GM20000 (cell line): ENCODE data around the gene PHYHIPL.

Experiments used
- DNase-seq: peaks from one replicate; pipeline ENCODE4 v3.0.0; 2012; ENCODE audit warnings: low spot score
- TF ChIP-seq, protein P1 (sequence below): IDR thresholded peaks from 2 replicates; pipeline ENCODE4 v1.5.1; 2012; ENCODE audit warnings: mild to moderate bottlenecking, control low read depth; ENCODE audit errors: extremely low read depth, missing control alignments

PHYHIPL gene

GRCh38 chr10:59279991-59280505 lies 103.6 kb downstream of the PHYHIPL start:
- DNase-seq = no peak
- TF ChIP-seq, protein P1, sequence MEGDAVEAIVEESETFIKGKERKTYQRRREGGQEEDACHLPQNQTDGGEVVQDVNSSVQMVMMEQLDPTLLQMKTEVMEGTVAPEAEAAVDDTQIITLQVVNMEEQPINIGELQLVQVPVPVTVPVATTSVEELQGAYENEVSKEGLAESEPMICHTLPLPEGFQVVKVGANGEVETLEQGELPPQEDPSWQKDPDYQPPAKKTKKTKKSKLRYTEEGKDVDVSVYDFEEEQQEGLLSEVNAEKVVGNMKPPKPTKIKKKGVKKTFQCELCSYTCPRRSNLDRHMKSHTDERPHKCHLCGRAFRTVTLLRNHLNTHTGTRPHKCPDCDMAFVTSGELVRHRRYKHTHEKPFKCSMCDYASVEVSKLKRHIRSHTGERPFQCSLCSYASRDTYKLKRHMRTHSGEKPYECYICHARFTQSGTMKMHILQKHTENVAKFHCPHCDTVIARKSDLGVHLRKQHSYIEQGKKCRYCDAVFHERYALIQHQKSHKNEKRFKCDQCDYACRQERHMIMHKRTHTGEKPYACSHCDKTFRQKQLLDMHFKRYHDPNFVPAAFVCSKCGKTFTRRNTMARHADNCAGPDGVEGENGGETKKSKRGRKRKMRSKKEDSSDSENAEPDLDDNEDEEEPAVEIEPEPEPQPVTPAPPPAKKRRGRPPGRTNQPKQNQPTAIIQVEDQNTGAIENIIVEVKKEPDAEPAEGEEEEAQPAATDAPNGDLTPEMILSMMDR = no peak

- no peak for DNase-seq
- TF ChIP-seq, protein P1 = no peak
These were observed 105.4 kb downstream of the PHYHIPL start for GRCh38 chr10:59281861-59282260.

GRCh38 chr10:59283456-59284091 lies 107.1 kb downstream of the PHYHIPL start:
- DNase-seq = no peak
- TF ChIP-seq, protein P1 = no peak

DNA sequence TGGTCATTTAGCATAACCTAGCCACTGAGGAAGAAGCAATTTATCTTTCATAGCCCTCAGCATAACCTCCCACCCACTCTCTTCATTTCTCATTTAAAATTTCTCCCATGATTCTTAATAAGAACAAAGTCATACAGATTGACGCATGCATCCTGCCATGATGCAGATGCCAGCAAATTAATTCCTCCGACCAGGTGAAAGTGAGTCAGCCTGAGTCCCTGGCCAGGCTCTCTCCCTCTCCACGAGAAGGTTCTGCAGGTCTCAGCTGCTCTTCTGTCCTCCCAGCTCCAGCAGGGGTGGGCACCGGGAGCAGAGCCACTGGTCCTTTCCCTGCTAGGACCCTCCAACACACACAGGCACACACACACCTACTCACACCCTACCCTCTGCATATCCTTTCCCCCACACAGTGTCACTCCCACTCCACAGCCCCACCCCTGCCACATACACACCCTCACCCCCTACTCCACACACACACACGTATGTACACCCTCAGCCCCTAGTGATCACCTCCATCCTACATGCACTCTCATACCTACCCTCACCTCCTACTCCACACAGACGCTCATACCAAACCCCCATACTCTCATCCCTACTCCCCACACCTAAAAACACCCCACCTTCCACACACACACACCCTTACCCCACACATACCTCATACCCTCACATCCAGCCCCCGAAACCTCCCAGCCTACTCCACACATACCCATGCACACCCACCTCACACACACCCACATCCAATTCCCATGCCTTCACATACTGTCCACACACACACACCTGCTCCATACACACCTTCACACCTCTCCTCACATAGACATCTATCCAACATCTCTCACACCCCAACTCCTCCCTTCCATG lies 107.9 kb downstream of the PHYHIPL start:
- TF ChIP-seq, protein P1 = no peak
- no peak for DNase-seq

DNA sequence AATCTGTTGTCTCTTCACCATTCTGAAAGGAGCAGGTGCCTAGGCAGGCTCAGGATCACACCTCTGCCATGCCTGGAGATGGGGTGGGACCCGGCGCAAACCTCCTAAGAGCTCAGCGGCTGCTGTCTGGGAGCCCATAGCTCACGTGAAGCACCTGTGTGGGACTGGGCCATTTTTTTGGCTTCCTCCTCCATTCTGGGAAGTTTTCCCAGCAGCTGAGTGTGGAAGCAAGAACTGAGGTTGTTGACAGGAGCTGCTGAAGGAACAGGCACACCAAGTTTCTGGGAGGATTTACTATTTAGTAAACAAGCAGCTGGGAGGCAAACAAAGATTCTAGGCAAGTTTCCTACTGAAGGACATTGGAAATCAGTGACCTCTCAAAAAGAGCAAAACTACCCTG lies 108.6 kb downstream of the PHYHIPL start:
- no peak for DNase-seq
- TF ChIP-seq, protein P1 = no peak

GRCh38 chr10:59285848-59286247 lies 109.4 kb downstream of the PHYHIPL start:
- TF ChIP-seq, protein P1 = no peak
- no peak for DNase-seq

DNA sequence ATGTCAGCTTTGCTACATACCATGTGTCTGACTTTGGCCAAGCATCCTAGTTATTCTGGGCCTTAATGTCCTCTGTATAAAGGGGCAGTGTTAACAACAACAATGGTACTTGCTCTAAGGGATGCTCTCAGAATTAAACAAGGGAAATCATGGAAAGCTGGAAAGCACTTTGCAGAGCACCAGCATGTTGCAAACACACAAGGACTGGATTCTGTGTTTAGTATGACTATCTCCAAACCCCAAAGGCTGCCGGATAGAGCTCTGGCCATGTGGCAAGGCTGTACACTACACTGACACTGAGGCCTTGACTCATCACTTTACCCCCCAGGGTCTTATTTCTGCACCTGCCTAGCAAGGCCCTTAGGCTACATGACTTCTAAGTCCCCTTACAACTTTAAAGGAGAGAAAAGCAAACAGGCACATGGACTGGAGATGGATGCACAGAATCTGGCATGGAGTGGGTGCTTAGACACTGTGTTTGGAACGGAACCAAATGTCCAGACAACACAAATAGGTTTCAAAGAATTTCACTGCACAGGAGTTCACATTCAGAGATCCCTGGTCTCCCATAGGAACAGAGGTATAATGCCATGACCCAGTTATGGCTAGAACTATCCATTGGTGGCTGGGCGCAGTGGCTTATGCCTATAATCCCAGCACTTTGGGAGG lies 111.3 kb downstream of the PHYHIPL start:
- TF ChIP-seq, protein P1 = no peak
- DNase-seq = no peak
